Coronary artery (tissue), 2 donors: Measurements from ENCODE around the gene CHCHD2.
"Not testable (repeated sequence)": the region's sequence is repeated elsewhere in the genome, so short reads cannot be mapped to it uniquely, and the experiment has no call there.

ENCODE experiments used
- DNase-seq: peaks from one replicate; pipeline ENCODE4 v3.0.0-alpha.2; 2017; ENCODE audit warnings: low spot score
- H3K27ac ChIP-seq, 2 donors: fragments of 200-600 bp; sonication (generic); one replicate each; pipeline ENCODE4 v1.5.1; 2016 to 2019
- H3K4me3 ChIP-seq: fragments of 200-600 bp; sonication (generic); 2 replicates; pipeline ENCODE4 v1.5.1; 2016; ENCODE audit warnings: mild to moderate bottlenecking, moderate library complexity
- CTCF ChIP-seq: fragments of 200-600 bp; sonication (generic); IDR thresholded peaks from one replicate; pipeline ENCODE4 v1.5.1; 2019; ENCODE audit warnings: antibody characterized with exemption

Gene CHCHD2

DNA sequence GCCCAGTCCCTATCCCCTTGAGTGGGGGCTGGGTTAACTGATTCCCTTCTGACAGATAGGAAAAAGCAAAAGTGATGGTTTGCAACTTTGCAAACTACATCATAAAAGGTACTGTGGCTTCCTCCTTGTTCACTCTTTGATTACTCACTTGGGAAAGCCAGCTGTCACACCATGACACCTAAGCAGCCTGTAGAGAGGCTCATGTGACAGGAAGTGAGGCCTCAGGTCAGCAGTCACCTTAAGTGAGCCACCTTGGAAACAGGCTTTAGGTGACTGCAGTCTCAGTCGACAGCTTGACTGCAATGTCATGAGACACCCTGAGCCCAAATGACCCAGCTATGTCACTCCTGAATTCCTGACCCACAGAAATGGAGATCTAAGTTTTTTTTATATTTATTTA, 4.3 kb upstream of the CHCHD2 start:
- no peak overlapping the region for H3K4me3 ChIP-seq
- H3K27ac ChIP-seq = no peak overlapping the region
- TF ChIP-seq CTCF = no peak
- no peak for DNase-seq

- DNase-seq = no peak
- Histone ChIP-seq H3K4me3 (no peak overlapping the region), H3K27ac (no peak overlapping the region)
- no peak for TF ChIP-seq CTCF
Measured at GRCh38 chr7:56107954-56108258, 1.6 kb upstream of the CHCHD2 start.

- Histone ChIP-seq H3K4me3 (peak overlapping the region; percentile 96), H3K27ac (peak overlapping the region; percentile 91 to 94)
- no peak for DNase-seq
- TF ChIP-seq CTCF = no peak
Measured at GRCh38 chr7:56105508-56105907, 768 bp downstream of the CHCHD2 start.

DNA sequence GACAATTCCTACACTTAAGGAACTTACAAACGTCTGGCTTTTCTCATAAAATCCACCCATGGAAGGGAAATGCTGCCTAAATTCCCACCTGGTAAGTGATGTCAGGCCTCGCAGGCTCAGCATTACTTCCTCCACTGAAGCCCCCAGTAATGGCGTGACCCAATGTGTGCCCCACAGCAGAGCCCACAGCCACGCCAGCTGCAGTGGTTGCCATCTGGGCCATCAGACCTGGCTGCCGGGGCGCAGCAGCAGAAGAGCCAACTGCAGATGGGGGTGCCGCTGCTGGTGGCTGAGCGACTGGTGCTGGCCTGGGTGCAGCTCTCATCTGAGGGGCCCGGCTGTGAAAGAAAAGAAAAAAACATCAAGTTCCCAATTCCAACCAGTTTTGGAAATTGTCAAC, 2.1 kb downstream of the CHCHD2 start:
- H3K27ac ChIP-seq, DNase-seq, H3K4me3 ChIP-seq: not testable (repeated sequence)

GRCh38 chr7:56099653-56100052, 6.6 kb downstream of the CHCHD2 start:
- no peak for TF ChIP-seq CTCF
- Histone ChIP-seq H3K27ac (no peak overlapping the region), H3K4me3 (no peak overlapping the region)
- no peak for DNase-seq

DNA sequence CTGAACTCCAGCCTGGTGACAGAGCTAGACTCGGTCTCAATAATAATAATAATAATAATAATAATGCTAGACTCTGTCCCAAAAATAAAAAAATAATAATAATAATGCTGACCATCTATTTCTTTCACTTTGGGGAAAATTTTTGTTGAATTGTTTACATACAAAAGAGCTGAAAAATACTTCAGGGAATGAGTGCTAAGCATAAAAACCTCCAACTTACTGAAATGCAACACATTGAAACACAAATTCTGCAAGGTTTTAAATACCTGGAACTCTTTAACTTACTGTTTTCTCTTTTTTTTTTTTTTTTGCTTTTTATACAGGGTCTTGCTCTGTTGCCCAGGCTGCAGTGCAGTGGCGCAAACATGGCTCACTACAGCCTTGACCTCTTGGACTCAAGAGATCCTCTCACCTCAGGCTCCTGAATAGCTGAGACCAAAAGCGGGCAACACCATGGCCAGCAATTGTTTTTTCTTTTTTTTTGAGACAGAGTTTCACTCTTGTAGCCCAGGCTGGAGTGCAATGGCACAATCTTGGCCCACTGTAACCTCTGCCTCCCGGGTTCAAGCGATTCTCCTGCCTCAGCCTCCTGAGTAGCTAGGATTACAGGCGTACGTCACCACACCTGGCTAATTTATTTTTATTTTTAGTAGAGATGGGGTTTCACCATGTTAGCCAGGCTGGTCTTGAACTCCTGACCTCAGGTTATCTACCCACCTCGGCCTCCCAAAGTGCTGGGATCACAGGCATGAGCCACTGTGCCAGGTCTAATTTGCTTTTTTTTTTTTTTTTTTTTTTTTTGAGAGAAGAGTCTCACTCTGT, 7.9 kb downstream of the CHCHD2 start:
- DNase-seq, H3K27ac ChIP-seq, H3K4me3 ChIP-seq: not testable (repeated sequence)

DNA sequence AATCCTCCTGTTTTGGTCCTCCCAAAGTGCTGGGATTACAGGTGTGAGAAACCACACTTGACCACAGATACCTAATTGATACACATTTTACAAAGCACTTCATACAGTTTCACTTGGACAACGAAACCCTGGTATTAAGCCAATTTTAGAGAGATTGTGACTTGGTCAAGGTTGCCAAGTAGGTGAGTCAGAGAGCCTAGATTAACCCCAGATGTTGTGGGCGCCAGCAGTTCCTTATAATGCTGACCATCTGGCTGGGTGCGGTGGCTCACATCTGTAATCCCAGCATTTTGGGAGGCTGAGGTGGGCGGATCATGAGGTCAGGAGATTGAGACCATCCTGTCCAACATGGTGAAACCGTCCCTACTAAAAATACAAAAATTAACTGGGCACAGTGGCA, 8.6 kb downstream of the CHCHD2 start:
- Histone ChIP-seq H3K27ac (no peak overlapping the region), H3K4me3 (no peak overlapping the region)
- DNase-seq = no peak
- no peak for TF ChIP-seq CTCF

DNA sequence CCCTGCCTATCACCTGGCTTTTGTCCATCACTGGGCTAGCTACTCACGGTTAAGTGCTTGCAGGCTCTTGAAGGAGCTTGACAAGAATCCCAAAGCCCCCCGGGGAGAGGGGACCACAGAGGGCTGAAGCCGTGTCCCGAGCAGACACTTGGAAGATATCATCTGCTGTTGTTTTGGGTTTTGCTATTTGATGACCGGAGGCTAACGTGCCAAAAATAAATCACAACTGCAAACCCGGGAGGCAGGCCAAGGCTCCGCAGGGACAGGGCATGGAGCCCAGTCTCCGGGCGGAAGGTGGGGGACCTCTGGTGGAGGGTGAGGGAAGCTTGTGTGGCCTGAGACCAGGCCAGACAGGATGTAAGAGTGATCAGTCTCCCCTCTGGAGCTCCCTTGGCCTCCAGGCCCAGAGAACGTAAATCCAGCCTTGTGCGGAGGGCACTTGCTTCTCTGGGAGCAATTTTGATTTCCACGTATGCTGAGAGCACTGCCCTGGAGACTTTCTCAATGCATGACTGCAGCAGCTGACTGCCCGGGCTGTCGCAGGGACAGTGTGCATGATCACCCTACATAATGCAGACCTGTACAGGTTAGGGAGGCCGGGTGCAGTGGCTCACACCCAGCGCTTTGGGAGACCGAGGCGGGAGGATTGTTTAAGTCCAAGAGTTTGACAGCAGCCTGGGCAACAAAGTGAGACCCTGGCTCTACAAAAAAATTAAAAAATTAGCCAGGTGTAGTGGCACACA, 13.3 kb downstream of the CHCHD2 start, which contains the start of gene PHKG1:
Gene PHKG1, minus strand, starts transcription at position 164 of the 743 bp plus-strand sequence. CDS start 4,011 bp downstream, outside the sequence.
- Histone ChIP-seq H3K27ac (peak within 1 kb of the TSS; percentile 66 to 80), H3K4me3 (peak within 1 kb of the TSS; percentile 59)
- peak; percentile 91 for DNase-seq
- peak; percentile 32 for TF ChIP-seq CTCF

DNA sequence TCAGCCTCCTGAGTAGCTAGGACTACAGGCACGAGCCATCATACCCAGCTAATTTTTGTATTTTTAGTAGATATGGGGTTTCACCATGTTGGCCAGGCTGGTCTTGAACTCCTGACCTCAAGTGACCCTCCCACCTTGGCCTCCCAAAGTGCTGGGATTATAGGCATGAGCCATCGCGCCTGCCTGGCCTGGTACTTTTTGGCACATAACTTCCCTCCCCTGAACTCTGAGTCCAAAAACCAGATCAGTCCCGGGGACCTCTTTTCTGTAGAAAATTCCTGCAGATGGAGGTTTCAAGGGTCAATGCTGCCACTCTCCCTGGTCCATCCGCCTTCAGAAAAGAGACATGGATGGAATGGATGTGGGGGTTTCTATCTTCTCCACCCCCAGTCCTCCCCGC, 13.9 kb downstream of the CHCHD2 start:
- Histone ChIP-seq H3K4me3 (peak overlapping the region; percentile 59), H3K27ac (peak overlapping the region; percentile 66 to 80)
- not testable (repeated sequence) for DNase-seq
